ENCODE results near the gene FBXO24.

- TF ChIP-seq CTCF (conservative IDR thresholded peaks at IDR 0.05; ENCODE audit: low read length) (no peak), EZH2phosphoT487 (IDR thresholded peaks at IDR 0.05; ENCODE audit: borderline replicate concordance) (no peak)
Observed at GRCh38 chr7:100547872-100548271, 38.3 kb upstream of the FBXO24 start.

All from Loucy (cell line).